Stimulated activated CD8-positive, alpha-beta memory T cell treated with anti-CD3 and anti-CD28 coated beads, Interleukin-2, amount 100 ng/mL, for 1 hour (primary cell): Measurements from ENCODE around the gene SDCCAG8.
"Not testable (repeated sequence)": the region's sequence is repeated elsewhere in the genome, so short reads cannot be mapped to it uniquely, and the experiment has no call there.

Source experiments
- DNase-seq, 2 donors: peaks; one replicate each; pipeline ENCODE4 v3.0.0-alpha.2; 2020; ENCODE audit warnings: low read depth in 2 of 2

Gene SDCCAG8

GRCh38 chr1:243332440-243332839, 76.6 kb downstream of the SDCCAG8 start:
- no peak for DNase-seq

DNA sequence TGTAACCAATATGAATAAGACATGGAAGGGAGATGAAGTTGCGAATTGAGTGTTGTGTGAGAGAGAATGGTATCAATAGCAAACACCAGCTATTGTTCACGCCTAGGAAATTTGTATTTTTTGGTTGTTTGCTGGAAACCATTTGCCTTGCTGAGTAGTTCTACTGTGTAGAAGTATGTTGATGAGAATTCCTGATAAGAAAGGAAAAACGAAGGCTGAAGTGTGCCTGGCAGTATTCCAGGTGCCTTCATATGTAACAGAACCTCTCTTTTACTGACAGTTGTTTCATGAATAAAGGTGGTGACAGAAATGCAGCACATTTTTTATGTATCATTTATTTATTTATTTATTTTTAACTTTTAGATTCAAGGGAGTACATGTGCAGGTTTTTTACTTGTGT, 79.5 kb downstream of the SDCCAG8 start:
- no peak for DNase-seq

GRCh38 chr1:243336163-243336562, 80.3 kb downstream of the SDCCAG8 start:
- DNase-seq = no peak

DNA sequence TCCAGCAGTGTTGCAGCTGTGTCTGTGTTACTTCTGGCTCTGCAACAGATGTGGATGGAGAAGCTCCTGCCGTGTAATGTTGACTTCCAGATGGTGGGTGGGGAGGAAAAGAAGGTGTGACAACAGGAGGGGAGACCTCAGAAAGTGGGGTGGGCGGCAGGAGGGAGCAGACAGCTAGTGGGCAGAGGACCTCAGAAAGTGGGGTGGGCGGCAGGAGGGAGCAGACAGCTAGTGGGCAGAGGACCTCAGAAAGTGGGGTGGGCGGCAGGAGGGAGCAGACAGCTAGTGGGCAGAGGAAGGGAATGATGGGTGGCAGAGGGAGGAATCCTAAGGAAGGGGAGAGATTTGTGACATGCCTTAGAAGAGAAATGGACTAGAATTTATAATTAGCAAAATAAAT, 83.0 kb downstream of the SDCCAG8 start:
- DNase-seq = not testable (repeated sequence)

GRCh38 chr1:243341074-243341473, 85.2 kb downstream of the SDCCAG8 start:
- DNase-seq = no peak

DNA sequence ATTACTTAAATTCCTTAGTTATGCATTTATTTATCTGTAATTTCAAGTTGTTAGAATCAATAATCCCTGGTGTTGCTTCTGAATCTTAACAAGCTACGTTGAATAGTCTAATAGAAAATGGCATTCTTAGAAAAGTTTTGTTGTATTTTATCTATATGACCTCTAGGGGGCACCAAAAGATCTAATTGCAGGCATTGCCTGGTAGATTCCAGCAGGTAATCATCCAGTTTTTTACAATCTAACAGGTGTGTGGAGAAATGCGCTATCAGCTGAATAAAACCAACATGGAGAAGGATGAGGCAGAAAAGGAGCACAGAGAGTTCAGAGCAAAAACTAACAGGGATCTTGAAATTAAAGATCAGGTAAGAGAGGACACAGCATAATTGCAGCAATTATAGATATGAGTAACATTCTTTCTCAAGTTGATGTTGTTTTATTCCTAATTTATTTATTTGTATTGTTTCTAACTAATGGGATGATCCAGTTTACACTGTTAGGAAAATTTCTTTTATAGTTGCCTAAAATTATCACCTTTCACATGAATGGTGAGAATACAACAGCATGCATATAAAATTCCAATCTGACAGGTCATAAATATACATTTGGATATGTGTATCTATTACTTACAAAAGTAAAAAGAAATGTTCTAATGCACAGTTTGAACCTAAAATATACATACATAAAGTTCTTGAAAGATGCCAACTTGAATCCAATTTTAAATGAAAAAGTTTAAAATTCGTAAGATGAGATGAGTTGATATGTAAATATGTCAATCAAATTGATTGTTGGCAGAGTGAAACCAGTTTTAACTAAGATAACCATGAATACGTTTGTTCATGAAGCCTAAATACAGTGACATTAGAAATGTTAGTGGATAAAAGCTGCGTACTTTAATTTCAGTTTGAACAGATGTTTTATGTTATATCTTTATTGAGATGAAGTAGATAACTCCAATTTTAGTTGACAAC, 88.4 kb downstream of the SDCCAG8 start:
- DNase-seq = no peak

DNA sequence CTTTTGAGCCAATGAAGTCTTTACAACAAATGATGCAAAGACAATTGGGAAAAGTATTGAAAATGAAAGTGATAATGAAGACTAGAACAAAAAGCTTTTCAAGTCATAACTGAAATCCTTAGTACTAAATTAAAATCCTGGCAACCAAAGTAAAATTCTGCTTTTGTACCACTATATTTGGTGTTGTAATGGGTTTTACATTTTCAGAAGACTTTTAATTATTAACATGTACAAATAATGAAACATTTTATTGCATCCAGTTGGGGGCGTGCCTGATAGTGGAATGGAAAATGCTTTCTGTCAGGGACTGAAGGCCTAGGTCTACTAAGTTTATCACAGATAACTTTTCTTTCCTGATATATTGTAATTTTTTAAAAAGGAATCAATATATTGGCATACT, 89.4 kb downstream of the SDCCAG8 start:
- no peak for DNase-seq

GRCh38 chr1:243346016-243346415, 90.2 kb downstream of the SDCCAG8 start:
- no peak for DNase-seq

- no peak for DNase-seq
Measured at GRCh38 chr1:243346468-243346867, 90.6 kb downstream of the SDCCAG8 start.

- DNase-seq = no peak
Measured at GRCh38 chr1:243348331-243348730, 92.5 kb downstream of the SDCCAG8 start.

- DNase-seq = no peak
Measured at GRCh38 chr1:243349128-243349527, 93.3 kb downstream of the SDCCAG8 start.

DNA sequence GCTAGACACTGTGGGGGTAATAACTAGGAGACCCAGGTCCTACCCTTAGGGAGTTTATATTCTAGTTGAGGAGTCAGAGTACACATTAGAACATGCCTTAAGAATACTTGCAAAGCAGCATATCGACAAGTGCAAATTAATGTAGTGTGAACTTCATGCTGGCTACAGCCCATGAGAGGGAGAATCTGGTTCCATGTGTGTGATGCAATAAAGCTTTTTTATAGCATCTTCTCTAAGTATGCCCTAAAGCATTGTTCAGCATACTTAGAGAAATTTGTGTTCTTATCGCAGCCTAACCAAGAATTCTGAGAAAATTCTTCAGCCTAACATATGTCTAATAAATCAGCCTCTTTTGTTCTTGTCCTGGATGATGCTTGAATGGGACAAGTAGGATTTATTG, 95.5 kb downstream of the SDCCAG8 start:
- no peak for DNase-seq

- no peak for DNase-seq
Measured at GRCh38 chr1:243354511-243355153, 98.8 kb downstream of the SDCCAG8 start.

DNA sequence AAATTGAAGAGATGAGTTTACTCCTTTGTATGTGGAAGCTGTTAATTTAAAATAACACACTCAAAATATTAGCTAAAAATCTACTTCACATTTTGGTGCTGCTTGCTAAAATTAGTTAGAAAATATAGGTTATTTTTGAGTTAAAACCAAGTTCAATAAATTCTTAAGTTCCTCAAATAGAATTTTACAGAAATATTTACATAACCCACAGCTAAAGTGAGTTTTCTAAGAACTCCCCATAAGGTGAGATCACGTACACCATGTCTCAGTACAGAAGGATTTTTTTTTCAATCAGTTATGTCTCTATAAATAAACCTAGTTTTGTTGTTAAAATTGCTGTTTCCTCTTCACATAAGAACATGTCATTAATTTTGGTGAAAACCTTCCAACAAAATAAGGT, 108.0 kb downstream of the SDCCAG8 start:
- no peak for DNase-seq

- DNase-seq = no peak
Measured at GRCh38 chr1:243364330-243364729, 108.5 kb downstream of the SDCCAG8 start.

GRCh38 chr1:243364866-243365265, 109.0 kb downstream of the SDCCAG8 start:
- no peak for DNase-seq

- no peak for DNase-seq
Measured at GRCh38 chr1:243367314-243367713, 111.5 kb downstream of the SDCCAG8 start.

- no peak for DNase-seq
Measured at GRCh38 chr1:243374412-243374811, 118.6 kb downstream of the SDCCAG8 start.

GRCh38 chr1:243375596-243375995, 119.8 kb downstream of the SDCCAG8 start:
- no peak for DNase-seq

DNA sequence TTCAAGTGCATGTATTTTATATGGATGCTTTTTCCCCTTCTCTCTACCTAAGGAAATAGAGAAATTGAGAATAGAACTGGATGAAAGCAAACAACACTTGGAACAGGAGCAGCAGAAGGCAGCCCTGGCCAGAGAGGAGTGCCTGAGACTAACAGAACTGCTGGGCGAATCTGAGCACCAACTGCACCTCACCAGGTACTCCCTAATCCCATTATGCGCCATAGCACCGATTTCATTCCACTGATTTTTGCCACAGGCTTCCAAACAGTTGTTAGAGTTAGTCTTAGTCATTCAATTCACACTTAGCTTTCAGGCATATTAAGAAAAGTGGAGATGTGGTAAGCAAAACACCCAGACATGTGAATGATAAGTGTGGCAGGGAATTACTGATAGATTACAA, 122.8 kb downstream of the SDCCAG8 start:
- no peak for DNase-seq

DNA sequence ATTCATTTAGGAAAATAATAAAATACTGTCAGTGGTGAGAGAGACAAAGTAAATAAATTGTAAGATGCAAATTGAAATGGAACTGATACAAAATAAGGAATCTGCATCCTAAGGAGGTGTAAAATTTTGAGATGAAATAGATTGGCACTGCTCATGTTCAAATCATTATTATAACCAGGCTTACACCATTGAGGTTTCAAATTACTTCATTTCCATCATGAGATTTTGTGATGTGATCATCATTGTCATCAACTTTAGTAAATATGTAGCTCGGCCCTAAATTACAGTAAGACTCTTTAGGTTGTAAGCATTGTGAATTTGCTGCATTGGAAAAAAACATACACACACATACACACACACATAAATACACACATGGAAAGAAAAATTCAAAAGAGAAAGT, 123.4 kb downstream of the SDCCAG8 start:
- DNase-seq = no peak

- DNase-seq = no peak
Measured at GRCh38 chr1:243379706-243380105, 123.9 kb downstream of the SDCCAG8 start.

- no peak for DNase-seq
Measured at GRCh38 chr1:243388276-243388675, 132.4 kb downstream of the SDCCAG8 start.
